B cell (primary cell): ENCODE results near the gene MRLN. TPM values are rescaled to one million over a fixed set of nuclear protein-coding genes. Genes with fewer than 3 reads are reported as not detected.

ENCODE experiments used
- ATAC-seq: fragments of 200-7000 bp; cut with Tn5 transposase; one replicate; pipeline ENCODE4 v1.10.0; 2021; ENCODE audit warnings: low read depth, mild to moderate bottlenecking, moderate number of reproducible peaks, moderate library complexity
- CTCF ChIA-PET: fragments of 350-600 bp; sonication (Branson Sonifier 250); formaldehyde crosslinking; loops from one replicate; lab custom pipeline; 2021; ENCODE audit warnings: antibody characterized with exemption, inconsistent platforms; lab: Charles Lee
- POLR2A ChIA-PET: fragments of 350-600 bp; sonication (Branson Sonifier 250); formaldehyde crosslinking; loops from one replicate; lab custom pipeline; 2021; ENCODE audit warnings: antibody characterized with exemption; lab: Charles Lee
- DNase-seq: peaks from one replicate; pipeline ENCODE4 v3.0.0; 2013
- H2AFZ ChIP-seq: 2 replicates; pipeline ENCODE4 v1.6.1; 2012; ENCODE audit warnings: mild to moderate bottlenecking, low read depth, low read length; ENCODE audit not compliant: insufficient read depth, poor library complexity, severe bottlenecking
- H3K27ac ChIP-seq, 2 donors: 1 replicate in 1 of 2; 2 replicates in 1 of 2; pipeline ENCODE4 v1.5.1; 2012 to 2013; ENCODE audit warnings: low read length in 2 of 2, mild to moderate bottlenecking in 2 of 2, moderate library complexity in 1 of 2
- H3K27me3 ChIP-seq, 4 experiments: fragments of 200-600 bp in 1 of 4; sonication (generic) in 1 of 4; replicated peaks in 1 of 4; 1 replicate in 2 of 4; 2 replicates in 2 of 4; pipeline versions ENCODE4 v1.6.1 to v1.7.0; 2013 to 2016; ENCODE audit warnings: low read length in 3 of 4, mild to moderate bottlenecking in 2 of 4, mixed read lengths in 1 of 4, moderate library complexity in 1 of 4; ENCODE audit not compliant: insufficient read depth in 4 of 4, control insufficient read depth in 3 of 4; ENCODE audit errors: control extremely low read depth in 1 of 4
- H3K36me3 ChIP-seq, 2 experiments: replicated peaks in 1 of 2; 1 replicate in 1 of 2; 2 replicates in 1 of 2; pipeline versions ENCODE4 v1.6.1 to v1.7.1; 2013; ENCODE audit warnings: low read length in 1 of 2; ENCODE audit not compliant: insufficient read depth in 2 of 2, control insufficient read depth in 1 of 2; ENCODE audit errors: control extremely low read depth in 1 of 2, extremely low read depth in 1 of 2
- H3K4me1 ChIP-seq, 2 donors: fragments of 200-600 bp in 1 of 2; sonication (generic) in 1 of 2; 1 replicate in 1 of 2; 2 replicates in 1 of 2; pipeline versions ENCODE4 v1.5.1 to v1.6.1; 2013 to 2017; ENCODE audit warnings: low read length in 2 of 2; ENCODE audit not compliant: control insufficient read depth in 2 of 2, insufficient read depth in 2 of 2
- H3K4me2 ChIP-seq: replicated peaks from 2 replicates; pipeline ENCODE3; 2012; ENCODE audit warnings: mild to moderate bottlenecking, low read depth, low read length; ENCODE audit not compliant: poor library complexity, severe bottlenecking
- H3K4me3 ChIP-seq, 5 experiments: fragments of 200-600 bp in 1 of 5; sonication (generic) in 1 of 5; 1 replicate in 3 of 5; 2 replicates in 2 of 5; pipeline versions ENCODE4 v1.5.1 to v1.7.0; 2011 to 2016; ENCODE audit warnings: low read length in 4 of 5, mild to moderate bottlenecking in 4 of 5, low read depth in 2 of 5, control low read depth in 1 of 5, moderate library complexity in 1 of 5; ENCODE audit not compliant: insufficient read depth in 1 of 5; ENCODE audit errors: control extremely low read depth in 1 of 5, extremely low read depth in 1 of 5
- H3K79me2 ChIP-seq: fragments of 200-600 bp; sonication (generic); one replicate; pipeline ENCODE4 v1.6.0; 2016; ENCODE audit warnings: low read length; ENCODE audit not compliant: control insufficient read depth, insufficient read depth
- H3K9ac ChIP-seq: fragments of 200-600 bp; sonication (generic); 2 replicates; pipeline ENCODE4 v1.6.1; 2017; ENCODE audit warnings: mild to moderate bottlenecking, low read length, moderate library complexity
- H3K9me3 ChIP-seq, 3 donors: one replicate each; pipeline versions ENCODE4 v1.6.1 to v1.7.1; 2013; ENCODE audit warnings: low read length in 2 of 3; ENCODE audit not compliant: control insufficient read depth in 2 of 3, insufficient read depth in 1 of 3; ENCODE audit errors: control extremely low read depth in 1 of 3
- H4K20me1 ChIP-seq: 2 replicates; pipeline ENCODE4 v1.6.0; 2012; ENCODE audit warnings: mild to moderate bottlenecking, low read length; ENCODE audit not compliant: insufficient read depth, control insufficient read depth, poor library complexity, severe bottlenecking
- H3K27ac Mint-ChIP-seq: one replicate; pipeline ENCODE4 v1.8.0; 2021; ENCODE audit warnings: mixed read lengths
- H3K27me3 Mint-ChIP-seq: one replicate; pipeline ENCODE4 v1.8.0; 2021; ENCODE audit warnings: mixed read lengths
- H3K4me1 Mint-ChIP-seq: one replicate; pipeline ENCODE4 v1.8.0; 2021; ENCODE audit warnings: mixed read lengths
- H3K4me3 Mint-ChIP-seq: one replicate; pipeline ENCODE4 v1.8.0; 2021; ENCODE audit warnings: mixed read lengths
- H3K9me3 Mint-ChIP-seq: one replicate; pipeline ENCODE4 v1.8.0; 2022; ENCODE audit warnings: mixed read lengths; ENCODE audit not compliant: insufficient read depth
- EZH2 ChIP-seq: IDR thresholded peaks from 2 replicates; pipeline ENCODE4 v1.6.1; 2012; ENCODE audit warnings: borderline replicate concordance, low read depth, mild to moderate bottlenecking, moderate library complexity, low read length; ENCODE audit not compliant: insufficient read depth, poor library complexity, severe bottlenecking
- WGBS: methylation state at CpG from one replicate; pipeline ENCODE4 v1.1.5; 2013; ENCODE audit warnings: missing lambda C conversion rate; ENCODE audit not compliant: insufficient coverage; 5-methylcytosine and 5-hydroxymethylcytosine counted together
- intact Hi-C: fragments of 100-400 bp; cut with micrococcal nuclease; formaldehyde crosslinking; loops from one replicate; pipeline ENCODE4 v1.10.0; 2022
- polyA plus RNA-seq: library from polyadenylated mRNA; depleted of rRNA; stranded (reverse); fragments of >200 nt; gene quantifications from 2 replicates; pipeline ENCODE4 v1.2.3, GENCODE V29; 2012
- total RNA-seq, 2 donors: library from RNA; stranded (reverse); fragments of 120-200 nt in 1 of 2; gene quantifications; 1 replicate in 1 of 2; 2 replicates in 1 of 2; pipeline versions ENCODE4 v1.2.3 to v1.2.4, GENCODE V29; 2013 to 2022
- TF ChIP-seq, protein P1 (sequence below): fragments of 200-600 bp; IDR thresholded peaks from one replicate; pipeline ENCODE4 v1.8.0; 2022; ENCODE audit warnings: antibody characterized with exemption, mild to moderate bottlenecking

The MRLN gene
- total and polyA plus RNA-seq, 2 donors (not counting 1 experiment from before 2014, with no cell fraction given): not detected

DNA sequence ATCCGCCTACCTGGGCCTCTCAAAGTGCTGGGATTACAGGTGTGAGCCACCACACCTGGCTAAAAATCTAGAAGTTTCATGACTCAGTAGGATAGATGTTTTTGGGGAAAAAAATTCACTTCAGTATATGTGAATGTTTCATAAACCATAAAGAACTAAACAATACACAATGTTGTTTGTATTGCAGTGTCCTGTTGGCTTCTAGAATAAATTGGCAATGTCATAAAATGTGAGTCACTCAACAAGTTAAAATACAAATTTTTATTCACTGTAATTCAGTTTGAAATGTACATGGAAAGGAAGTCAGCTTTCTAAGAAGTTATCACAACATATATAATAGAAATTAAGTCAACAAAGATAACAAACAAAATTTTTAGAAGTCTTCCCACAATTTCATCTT, 16.5 kb downstream of the MRLN start:
- Histone ChIP-seq H3K27ac (no peak overlapping the region), H3K9ac (no peak overlapping the region), H3K4me2 (no peak overlapping the region), H3K4me1 (no peaks in the 10 kb centered on the region), H2AFZ (no peak overlapping the region), H3K4me3 (no peak overlapping the region), H4K20me1 (no peaks in the 10 kb centered on the region), H3K27me3 (no peaks in the 10 kb centered on the region), H3K79me2 (no peaks in the 10 kb centered on the region), H3K9me3 (no peaks in the 10 kb centered on the region), H3K36me3 (no peaks in the 10 kb centered on the region)
- no peaks in the 10 kb centered on the region for H3K4me1 Mint-ChIP-seq
- intact Hi-C loops: no loop called here
- no peak for DNase-seq
- peaks cover 7% of the 10 kb centered on the region for H3K27me3 Mint-ChIP-seq
- no peak for ATAC-seq
- no peak overlapping the region for H3K4me3 Mint-ChIP-seq
- POLR2A ChIA-PET: no interaction called here
- no peak overlapping the region for H3K27ac Mint-ChIP-seq
- CTCF ChIA-PET: interaction anchor here (0.7 kb wide), 1 partner anchor 297 kb away, joined by 3 read pairs; no protein-coding TSS in a partner anchor
- no CpG with 5 or more reads among the region's 1 CpG for WGBS
- no peaks in the 10 kb centered on the region for H3K9me3 Mint-ChIP-seq
- TF ChIP-seq, protein P1, sequence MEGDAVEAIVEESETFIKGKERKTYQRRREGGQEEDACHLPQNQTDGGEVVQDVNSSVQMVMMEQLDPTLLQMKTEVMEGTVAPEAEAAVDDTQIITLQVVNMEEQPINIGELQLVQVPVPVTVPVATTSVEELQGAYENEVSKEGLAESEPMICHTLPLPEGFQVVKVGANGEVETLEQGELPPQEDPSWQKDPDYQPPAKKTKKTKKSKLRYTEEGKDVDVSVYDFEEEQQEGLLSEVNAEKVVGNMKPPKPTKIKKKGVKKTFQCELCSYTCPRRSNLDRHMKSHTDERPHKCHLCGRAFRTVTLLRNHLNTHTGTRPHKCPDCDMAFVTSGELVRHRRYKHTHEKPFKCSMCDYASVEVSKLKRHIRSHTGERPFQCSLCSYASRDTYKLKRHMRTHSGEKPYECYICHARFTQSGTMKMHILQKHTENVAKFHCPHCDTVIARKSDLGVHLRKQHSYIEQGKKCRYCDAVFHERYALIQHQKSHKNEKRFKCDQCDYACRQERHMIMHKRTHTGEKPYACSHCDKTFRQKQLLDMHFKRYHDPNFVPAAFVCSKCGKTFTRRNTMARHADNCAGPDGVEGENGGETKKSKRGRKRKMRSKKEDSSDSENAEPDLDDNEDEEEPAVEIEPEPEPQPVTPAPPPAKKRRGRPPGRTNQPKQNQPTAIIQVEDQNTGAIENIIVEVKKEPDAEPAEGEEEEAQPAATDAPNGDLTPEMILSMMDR: no peak
- TF ChIP-seq EZH2: no peak

DNA sequence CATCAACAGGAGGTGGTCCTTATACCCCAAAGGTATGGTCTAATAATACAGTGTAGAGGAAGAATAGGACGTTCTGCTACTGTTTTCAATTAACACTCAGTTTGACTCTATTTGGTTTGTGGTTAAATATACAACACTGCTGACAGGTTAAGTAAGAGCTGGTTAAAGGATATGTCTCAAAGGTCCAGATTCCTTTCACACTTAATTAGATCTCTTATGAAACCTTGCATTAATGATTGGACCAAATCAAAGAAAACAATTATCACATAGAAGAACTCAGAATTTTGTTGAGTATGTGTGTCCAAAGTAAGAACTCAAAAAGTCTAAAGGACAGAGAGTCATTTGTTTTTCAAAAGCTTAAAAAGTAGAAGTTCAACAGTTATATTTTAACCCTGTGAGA, 18.0 kb downstream of the MRLN start:
- no peak overlapping the region for H3K4me3 Mint-ChIP-seq
- Histone ChIP-seq H3K4me3 (no peak overlapping the region), H4K20me1 (no peaks in the 10 kb centered on the region), H3K36me3 (no peaks in the 10 kb centered on the region), H2AFZ (no peak overlapping the region), H3K79me2 (no peaks in the 10 kb centered on the region), H3K27me3 (no peaks in the 10 kb centered on the region), H3K9ac (no peak overlapping the region), H3K27ac (no peak overlapping the region), H3K4me1 (no peaks in the 10 kb centered on the region), H3K4me2 (no peak overlapping the region), H3K9me3 (no peaks in the 10 kb centered on the region)
- no peaks in the 10 kb centered on the region for H3K9me3 Mint-ChIP-seq
- ChIA-PET CTCF (interaction anchor here (0.6 kb wide), 1 partner anchor 264 kb away, joined by 4 read pairs; no protein-coding TSS in a partner anchor), POLR2A (no interaction called here)
- H3K27ac Mint-ChIP-seq: no peak overlapping the region
- DNase-seq (no peak), ATAC-seq (no peak)
- no peaks in the 10 kb centered on the region for H3K4me1 Mint-ChIP-seq
- TF ChIP-seq, protein P1: no peak
- no peak for TF ChIP-seq EZH2
- peaks cover 7% of the 10 kb centered on the region for H3K27me3 Mint-ChIP-seq
- WGBS: no CpG with 5 or more reads among the region's 1 CpG
- intact Hi-C loops: no loop called here
